Adipocyte (in vitro differentiated cells): Measurements from ENCODE around the gene HACD1.
"Not testable (repeated sequence)": the region's sequence is repeated elsewhere in the genome, so short reads cannot be mapped to it uniquely, and the experiment has no call there.

ENCODE experiments used
- DNase-seq: peaks from one replicate; pipeline ENCODE4 v3.0.0-alpha.2; 2015; ENCODE audit warnings: low read depth
- H3K27me3 ChIP-seq: replicated peaks from 2 replicates; pipeline ENCODE4 v1.7.0; 2013; ENCODE audit warnings: mild to moderate bottlenecking, low read length, moderate library complexity; ENCODE audit not compliant: control insufficient read depth, insufficient read depth
- H3K36me3 ChIP-seq: 2 replicates; pipeline ENCODE4 v1.7.0; 2013; ENCODE audit warnings: low read length, mild to moderate bottlenecking, moderate library complexity; ENCODE audit not compliant: control insufficient read depth, insufficient read depth, severe bottlenecking
- H3K4me1 ChIP-seq: 2 replicates; pipeline ENCODE4 v1.7.0; 2013; ENCODE audit warnings: mild to moderate bottlenecking, low read length, moderate library complexity; ENCODE audit not compliant: control insufficient read depth, insufficient read depth
- H3K4me3 ChIP-seq: 2 replicates; pipeline ENCODE4 v1.7.0; 2013; ENCODE audit warnings: mild to moderate bottlenecking, low read length, moderate library complexity
- H3K9ac ChIP-seq: 2 replicates; pipeline ENCODE4 v1.7.0; 2013; ENCODE audit warnings: mild to moderate bottlenecking, low read length, moderate library complexity
- H3K9me3 ChIP-seq: 2 replicates; pipeline ENCODE4 v1.7.0; 2013; ENCODE audit warnings: mild to moderate bottlenecking, low read length, moderate library complexity; ENCODE audit not compliant: control insufficient read depth

The HACD1 gene

GRCh38 chr10:17606547-17607040, 10.6 kb downstream of the HACD1 start:
- Histone ChIP-seq H3K4me1 (no peaks in the 10 kb centered on the region), H3K36me3 (peaks cover 18% of the 10 kb centered on the region), H3K27me3 (no peaks in the 10 kb centered on the region), H3K9ac (no peak overlapping the region), H3K4me3 (no peak overlapping the region), H3K9me3 (no peaks in the 10 kb centered on the region)
- no peak for DNase-seq

GRCh38 chr10:17605936-17606335, 11.2 kb downstream of the HACD1 start:
- H3K36me3 ChIP-seq, result peaks cover 20% of the 10 kb centered on the region
- H3K4me3 ChIP-seq, result no peak overlapping the region
- no peak overlapping the region for H3K9ac ChIP-seq
- no peak for DNase-seq
- H3K9me3 ChIP-seq, result no peaks in the 10 kb centered on the region
- no peaks in the 10 kb centered on the region for H3K4me1 ChIP-seq
- H3K27me3 ChIP-seq, result no peaks in the 10 kb centered on the region

GRCh38 chr10:17599089-17599488, 18.1 kb downstream of the HACD1 start:
- peak; percentile 43 for DNase-seq
- no peak overlapping the region for H3K4me3 ChIP-seq
- H3K9ac ChIP-seq, result no peak overlapping the region
- H3K9me3 ChIP-seq, result no peaks in the 10 kb centered on the region
- no peaks in the 10 kb centered on the region for H3K27me3 ChIP-seq
- H3K36me3 ChIP-seq, result peaks cover 17% of the 10 kb centered on the region
- no peaks in the 10 kb centered on the region for H3K4me1 ChIP-seq

GRCh38 chr10:17597386-17597785, 19.8 kb downstream of the HACD1 start:
- Histone ChIP-seq H3K4me1 (no peaks in the 10 kb centered on the region), H3K27me3 (no peaks in the 10 kb centered on the region), H3K9me3 (no peaks in the 10 kb centered on the region), H3K4me3 (no peak overlapping the region), H3K9ac (no peak overlapping the region), H3K36me3 (peaks cover 8% of the 10 kb centered on the region)
- no peak for DNase-seq

- H3K4me3 ChIP-seq, result no peak overlapping the region
- no peaks in the 10 kb centered on the region for H3K27me3 ChIP-seq
- DNase-seq, result no peak
- no peaks in the 10 kb centered on the region for H3K36me3 ChIP-seq
- no peaks in the 10 kb centered on the region for H3K9me3 ChIP-seq
- no peak overlapping the region for H3K9ac ChIP-seq
- H3K4me1 ChIP-seq, result no peaks in the 10 kb centered on the region
Measured at GRCh38 chr10:17590969-17591645, 26.1 kb downstream of the HACD1 start.

GRCh38 chr10:17589316-17589715, 27.9 kb downstream of the HACD1 start:
- not testable (repeated sequence) for H3K4me3 ChIP-seq, H3K4me1 ChIP-seq, H3K9me3 ChIP-seq, H3K27me3 ChIP-seq, H3K36me3 ChIP-seq, DNase-seq, H3K9ac ChIP-seq

- no peak for DNase-seq
Measured at GRCh38 chr10:17588420-17588819, 28.8 kb downstream of the HACD1 start.

GRCh38 chr10:17587321-17587720, 29.9 kb downstream of the HACD1 start:
- H3K9me3 ChIP-seq, H3K9ac ChIP-seq, H3K36me3 ChIP-seq, DNase-seq, H3K4me3 ChIP-seq, H3K4me1 ChIP-seq, H3K27me3 ChIP-seq: not testable (repeated sequence)

More at GRCh38 chr10:17588420-17588819, 28.8 kb downstream of the HACD1 start:
- Histone ChIP-seq H3K4me3 (no peak overlapping the region), H3K27me3 (no peaks in the 10 kb centered on the region), H3K4me1 (no peaks in the 10 kb centered on the region), H3K9ac (no peak overlapping the region), H3K9me3 (no peaks in the 10 kb centered on the region), H3K36me3 (no peaks in the 10 kb centered on the region)

GRCh38 chr10:17586821-17587234, 30.3 kb downstream of the HACD1 start:
- Histone ChIP-seq H3K9ac (no peak overlapping the region), H3K9me3 (no peaks in the 10 kb centered on the region), H3K4me1 (no peaks in the 10 kb centered on the region), H3K27me3 (no peaks in the 10 kb centered on the region), H3K36me3 (no peaks in the 10 kb centered on the region), H3K4me3 (no peak overlapping the region)
- DNase-seq, result peak; percentile 25

- no peak overlapping the region for H3K9ac ChIP-seq
- DNase-seq, result no peak
- no peaks in the 10 kb centered on the region for H3K9me3 ChIP-seq
- no peaks in the 10 kb centered on the region for H3K36me3 ChIP-seq
- no peaks in the 10 kb centered on the region for H3K4me1 ChIP-seq
- H3K27me3 ChIP-seq, result no peaks in the 10 kb centered on the region
- no peak overlapping the region for H3K4me3 ChIP-seq
Measured at GRCh38 chr10:17585016-17585415, 32.2 kb downstream of the HACD1 start.

GRCh38 chr10:17580885-17581284, 36.3 kb downstream of the HACD1 start:
- Histone ChIP-seq H3K9me3 (peaks cover 3% of the 10 kb centered on the region), H3K9ac (no peak overlapping the region), H3K4me3 (no peak overlapping the region), H3K4me1 (no peaks in the 10 kb centered on the region), H3K27me3 (no peaks in the 10 kb centered on the region), H3K36me3 (no peaks in the 10 kb centered on the region)
- DNase-seq, result no peak

- Histone ChIP-seq H3K9me3 (peaks cover 3% of the 10 kb centered on the region), H3K9ac (no peak overlapping the region), H3K36me3 (no peaks in the 10 kb centered on the region), H3K4me1 (no peaks in the 10 kb centered on the region), H3K27me3 (no peaks in the 10 kb centered on the region), H3K4me3 (no peak overlapping the region)
- no peak for DNase-seq
Measured at GRCh38 chr10:17578603-17579002, 38.6 kb downstream of the HACD1 start.
